Neuronal stem cell (in vitro differentiated cells): ENCODE results near the gene LINC00237.

Experiments used
- DNase-seq: peaks from one replicate; pipeline ENCODE4 v3.0.0-alpha.2; 2013; ENCODE audit warnings: low spot score
- H2AFZ ChIP-seq: one replicate; pipeline ENCODE4 v1.6.1; 2013; ENCODE audit warnings: mild to moderate bottlenecking, low read length, inconsistent platforms
- H2AK5ac ChIP-seq: 2 replicates; pipeline ENCODE4 v1.6.1; 2013; ENCODE audit warnings: low read depth, mild to moderate bottlenecking, inconsistent platforms, low read length, moderate library complexity, mixed read lengths
- H2BK120ac ChIP-seq: 2 replicates; pipeline ENCODE4 v1.6.1; 2013; ENCODE audit warnings: low read depth, mild to moderate bottlenecking, inconsistent platforms, low read length, moderate library complexity, mixed read lengths
- H2BK12ac ChIP-seq: one replicate; pipeline ENCODE4 v1.6.1; 2013; ENCODE audit warnings: low read length, inconsistent platforms
- H2BK15ac ChIP-seq: 2 replicates; pipeline ENCODE4 v1.6.1; 2013; ENCODE audit warnings: mild to moderate bottlenecking, low read length, inconsistent platforms, mixed read lengths
- H2BK5ac ChIP-seq: one replicate; pipeline ENCODE4 v1.6.1; 2013; ENCODE audit warnings: inconsistent platforms, mild to moderate bottlenecking, low read length, moderate library complexity
- H3K14ac ChIP-seq: one replicate; pipeline ENCODE4 v1.6.1; 2013; ENCODE audit warnings: low read length, inconsistent platforms
- H3K18ac ChIP-seq: 2 replicates; pipeline ENCODE4 v1.6.1; 2013; ENCODE audit warnings: low read length, inconsistent platforms
- H3K23ac ChIP-seq: 2 replicates; pipeline ENCODE4 v1.6.1; 2013; ENCODE audit warnings: low read depth, mild to moderate bottlenecking, mixed read lengths, low read length, inconsistent platforms; ENCODE audit not compliant: poor library complexity
- H3K27ac ChIP-seq: replicated peaks from 3 replicates; pipeline ENCODE4 v1.5.1; 2013; ENCODE audit warnings: low read length, inconsistent platforms
- H3K27me3 ChIP-seq, 3 experiments: 2 replicates each; pipeline ENCODE4 v1.6.1; 2013; ENCODE audit warnings: low read length in 3 of 3, mild to moderate bottlenecking in 2 of 3, inconsistent platforms in 1 of 3, low read depth in 1 of 3, mixed read lengths in 1 of 3, moderate library complexity in 1 of 3; ENCODE audit not compliant: control insufficient read depth in 3 of 3, insufficient read depth in 3 of 3
- H3K36me3 ChIP-seq, 2 donors: replicated peaks in 1 of 2; 2 replicates each; pipeline ENCODE4 v1.6.1; 2013; ENCODE audit warnings: low read length in 2 of 2; ENCODE audit not compliant: control insufficient read depth in 2 of 2, insufficient read depth in 2 of 2
- H3K4ac ChIP-seq: 2 replicates; pipeline ENCODE4 v1.6.1; 2013; ENCODE audit warnings: inconsistent platforms, mild to moderate bottlenecking, low read length, moderate library complexity
- H3K4me1 ChIP-seq, 2 donors: 1 replicate in 1 of 2; 2 replicates in 1 of 2; pipeline ENCODE4 v1.6.1; 2013; ENCODE audit warnings: low read length in 2 of 2, low read depth in 1 of 2; ENCODE audit not compliant: control insufficient read depth in 2 of 2, insufficient read depth in 1 of 2
- H3K4me2 ChIP-seq: one replicate; pipeline ENCODE4 v1.6.1; 2013; ENCODE audit warnings: mild to moderate bottlenecking, low read length, inconsistent platforms; ENCODE audit not compliant: insufficient read depth, poor library complexity, severe bottlenecking
- H3K4me3 ChIP-seq, 2 donors: 2 replicates each; pipeline ENCODE4 v1.5.1; 2013; ENCODE audit warnings: low read length in 2 of 2, mild to moderate bottlenecking in 2 of 2, inconsistent platforms in 1 of 2, moderate library complexity in 1 of 2
- H3K79me1 ChIP-seq: one replicate; pipeline ENCODE4 v1.6.1; 2013; ENCODE audit warnings: low read depth, mild to moderate bottlenecking, inconsistent platforms, low read length, moderate library complexity
- H3K9ac ChIP-seq: one replicate; pipeline ENCODE4 v1.6.1; 2013; ENCODE audit warnings: mild to moderate bottlenecking, low read depth, low read length, inconsistent platforms; ENCODE audit not compliant: poor library complexity
- H3K9me3 ChIP-seq, 2 donors: replicated peaks in 1 of 2; 2 replicates each; pipeline versions ENCODE3 to v1.6.1; 2013; ENCODE audit warnings: low read length in 2 of 2, mild to moderate bottlenecking in 2 of 2, inconsistent platforms in 1 of 2, low read depth in 1 of 2, mixed read lengths in 1 of 2, moderate library complexity in 1 of 2; ENCODE audit not compliant: control insufficient read depth in 2 of 2, insufficient read depth in 1 of 2
- H4K8ac ChIP-seq: one replicate; pipeline ENCODE4 v1.6.1; 2013; ENCODE audit warnings: low read depth, mild to moderate bottlenecking, inconsistent platforms, low read length, moderate library complexity
- H4K91ac ChIP-seq: one replicate; pipeline ENCODE4 v1.6.1; 2013; ENCODE audit warnings: low read length, low read depth, mild to moderate bottlenecking, inconsistent platforms; ENCODE audit not compliant: poor library complexity
- WGBS, 2 donors: extraction: QIAGEN DNeasy Blood & Tissue Kit; methylation state at CpG; one replicate each; pipeline ENCODE4 v1.1.7; 2013; ENCODE audit warnings: missing lambda C conversion rate in 2 of 2, mixed read lengths in 1 of 2; ENCODE audit not compliant: insufficient read length in 2 of 2, insufficient replicate concordance in 1 of 2; ENCODE audit errors: extremely low coverage in 2 of 2; 5-methylcytosine and 5-hydroxymethylcytosine counted together

The LINC00237 gene

GRCh38 chr20:21099751-21100577, 6.2 kb downstream of the LINC00237 start:
- no peaks in the 10 kb centered on the region for H3K9me3 ChIP-seq
- H3K23ac ChIP-seq, result no peak overlapping the region
- H4K8ac ChIP-seq, result no peak overlapping the region
- peak overlapping the region; percentile 15 for H3K18ac ChIP-seq
- H3K4me3 ChIP-seq, result peak overlapping the region in 1 of 2 donors; percentile 35
- DNase-seq, result no peak
- H3K4me2 ChIP-seq, result peak overlapping the region; percentile 64
- no peak overlapping the region for H4K91ac ChIP-seq
- no peak overlapping the region for H2BK5ac ChIP-seq
- H2AFZ ChIP-seq, result peak overlapping the region; percentile 94
- no CpG with 5 or more reads among the region's 46 CpGs for WGBS, 2 donors
- no peak overlapping the region for H3K27ac ChIP-seq
- H2BK12ac ChIP-seq, result no peak overlapping the region
- no peak overlapping the region for H3K4ac ChIP-seq
- no peaks in the 10 kb centered on the region for H3K36me3 ChIP-seq
- H2BK15ac ChIP-seq, result no peak overlapping the region
- no peak overlapping the region for H2BK120ac ChIP-seq
- peaks cover 2% of the 10 kb centered on the region for H3K79me1 ChIP-seq
- no peak overlapping the region for H3K14ac ChIP-seq
- no peak overlapping the region for H2AK5ac ChIP-seq
- H3K4me1 ChIP-seq, result peaks cover 19 to 25% of the 10 kb centered on the region in 2 donors
- no peak overlapping the region for H3K9ac ChIP-seq
- peaks cover 31 to 100% (median 74%) of the 10 kb centered on the region in 3 experiments for H3K27me3 ChIP-seq

DNA sequence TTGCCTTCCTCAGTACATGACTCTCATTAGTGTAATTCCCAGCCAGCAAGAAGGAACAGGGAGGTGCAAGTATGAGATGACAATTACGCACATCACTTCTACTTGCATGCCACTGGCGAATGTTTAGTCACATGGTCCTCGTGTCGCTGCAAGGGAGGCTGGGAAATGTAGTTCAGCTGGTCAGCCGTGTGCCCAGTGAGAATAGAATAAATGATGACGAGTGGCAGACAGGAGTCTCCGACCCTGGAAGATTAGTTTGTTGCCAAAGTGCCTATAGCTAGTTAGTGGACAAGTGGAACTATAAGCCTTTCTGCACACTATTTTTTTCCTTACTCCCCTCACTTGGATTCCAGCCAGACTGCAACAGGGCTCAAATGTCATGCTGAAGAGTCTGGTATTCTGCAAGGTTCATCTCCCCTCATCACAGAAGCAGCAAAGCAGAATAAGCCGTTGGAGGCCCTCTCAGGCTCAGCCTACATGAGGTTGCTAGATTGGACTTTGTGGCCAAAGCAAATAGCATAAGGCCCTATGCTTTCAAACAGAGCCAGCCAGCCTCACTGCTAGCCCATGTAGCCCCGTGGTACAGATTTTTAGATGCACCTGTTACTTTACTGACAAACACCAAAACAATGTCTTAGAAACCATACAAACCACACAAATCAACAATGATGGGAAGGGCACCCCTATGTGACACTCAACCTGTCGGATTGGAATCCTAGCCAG, 9.7 kb downstream of the LINC00237 start:
- WGBS, 2 donors, result no CpG with 5 or more reads among the region's 10 CpGs
- H3K36me3 ChIP-seq, result no peaks in the 10 kb centered on the region
- H4K91ac ChIP-seq, result no peak overlapping the region
- no peak overlapping the region for H3K23ac ChIP-seq
- H2BK5ac ChIP-seq, result no peak overlapping the region
- no peak overlapping the region for H3K4ac ChIP-seq
- no peak overlapping the region for H3K4me2 ChIP-seq
- no peak overlapping the region for H3K4me3 ChIP-seq
- no peak overlapping the region for H2AK5ac ChIP-seq
- H2BK12ac ChIP-seq, result no peak overlapping the region
- H2BK120ac ChIP-seq, result no peak overlapping the region
- H3K9me3 ChIP-seq, result no peaks in the 10 kb centered on the region
- no peak overlapping the region for H3K14ac ChIP-seq
- peaks cover 7 to 95% (median 39%) of the 10 kb centered on the region in 3 experiments for H3K27me3 ChIP-seq
- H3K18ac ChIP-seq, result no peak overlapping the region
- no peak overlapping the region for H2AFZ ChIP-seq
- no peak overlapping the region for H3K27ac ChIP-seq
- peaks cover 9 to 10% of the 10 kb centered on the region in 2 donors for H3K4me1 ChIP-seq
- H4K8ac ChIP-seq, result no peak overlapping the region
- H3K79me1 ChIP-seq, result no peaks in the 10 kb centered on the region
- H2BK15ac ChIP-seq, result no peak overlapping the region
- no peak for DNase-seq
- no peak overlapping the region for H3K9ac ChIP-seq

- H3K4me2 ChIP-seq, result no peak overlapping the region
- H3K23ac ChIP-seq, result no peak overlapping the region
- H3K9ac ChIP-seq, result no peak overlapping the region
- no peak overlapping the region for H2BK120ac ChIP-seq
- no peak overlapping the region for H3K4ac ChIP-seq
- no peak for DNase-seq
- no peak overlapping the region for H3K4me3 ChIP-seq
- H2AK5ac ChIP-seq, result no peak overlapping the region
- H2BK15ac ChIP-seq, result no peak overlapping the region
- peaks cover 0 to 95% (median 8%) of the 10 kb centered on the region in 3 experiments for H3K27me3 ChIP-seq
- no peak overlapping the region for H3K27ac ChIP-seq
- no peaks in the 10 kb centered on the region for H3K36me3 ChIP-seq
- no peak overlapping the region for H3K14ac ChIP-seq
- H3K18ac ChIP-seq, result no peak overlapping the region
- H4K8ac ChIP-seq, result no peak overlapping the region
- no peak overlapping the region for H2BK12ac ChIP-seq
- no peak overlapping the region for H4K91ac ChIP-seq
- no CpG with 5 or more reads among the region's 3 CpGs for WGBS, 2 donors
- no peaks in the 10 kb centered on the region for H3K9me3 ChIP-seq
- H2BK5ac ChIP-seq, result no peak overlapping the region
- peaks cover 0 to 2% of the 10 kb centered on the region in 2 donors for H3K4me1 ChIP-seq
- H2AFZ ChIP-seq, result no peak overlapping the region
- no peaks in the 10 kb centered on the region for H3K79me1 ChIP-seq
Observed at GRCh38 chr20:21092806-21093205, 13.4 kb downstream of the LINC00237 start.

DNA sequence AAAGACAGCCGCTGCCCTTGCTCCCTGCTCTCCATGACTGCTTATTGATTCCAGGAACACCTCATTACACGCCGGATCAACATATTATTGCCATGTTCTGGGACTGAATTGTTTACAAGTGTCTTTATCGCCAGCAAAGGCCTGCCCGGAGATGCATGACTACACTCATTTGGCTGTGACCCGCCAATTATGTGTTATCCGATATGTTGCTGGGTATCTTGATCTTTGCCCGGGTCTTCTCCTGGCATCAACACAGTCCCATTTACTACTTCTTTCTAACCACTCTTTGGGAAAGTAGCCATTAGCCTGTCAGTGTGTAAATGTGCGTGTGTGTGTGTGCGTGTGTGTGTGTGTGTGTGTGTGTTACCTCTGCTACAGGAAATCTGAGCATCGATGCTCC, 15.4 kb downstream of the LINC00237 start:
- DNase-seq, result no peak
- H3K27me3 ChIP-seq, result peaks cover 0 to 76% (median 2%) of the 10 kb centered on the region in 3 experiments
- no peaks in the 10 kb centered on the region for H3K36me3 ChIP-seq
- H3K4me3 ChIP-seq, result no peak overlapping the region
- H3K23ac ChIP-seq, result no peak overlapping the region
- no peak overlapping the region for H4K91ac ChIP-seq
- H2BK5ac ChIP-seq, result no peak overlapping the region
- no peak overlapping the region for H3K4ac ChIP-seq
- no peak overlapping the region for H2BK120ac ChIP-seq
- no peak overlapping the region for H2AFZ ChIP-seq
- no peak overlapping the region for H3K9ac ChIP-seq
- no peak overlapping the region for H2BK12ac ChIP-seq
- no peak overlapping the region for H4K8ac ChIP-seq
- H3K9me3 ChIP-seq, result no peaks in the 10 kb centered on the region
- WGBS, 2 donors, result no CpG with 5 or more reads among the region's 11 CpGs
- H3K14ac ChIP-seq, result no peak overlapping the region
- H3K79me1 ChIP-seq, result no peaks in the 10 kb centered on the region
- no peak overlapping the region for H2BK15ac ChIP-seq
- no peak overlapping the region for H3K18ac ChIP-seq
- H3K4me2 ChIP-seq, result no peak overlapping the region
- no peak overlapping the region for H3K27ac ChIP-seq
- no peak overlapping the region for H2AK5ac ChIP-seq
- H3K4me1 ChIP-seq, result peaks cover 0 to 2% of the 10 kb centered on the region in 2 donors
